Naive thymus-derived CD4-positive, alpha-beta T cell (primary cell): ENCODE results near the gene EOLA1. TPM values are rescaled to one million over a fixed set of nuclear protein-coding genes. Genes with fewer than 3 reads are reported as not detected.
A peak's percentile ranks its signal among the peaks of the same experiment; 100 is the strongest.
"Not testable (repeated sequence)": the region's sequence is repeated elsewhere in the genome, so short reads cannot be mapped to it uniquely, and the experiment has no call there.

Experiments
- ATAC-seq: fragments of 150-1000 bp; cut with Tn5 transposase; 2 replicates; pipeline ENCODE4 v1.10.0; 2021; ENCODE audit warnings: mild to moderate bottlenecking, moderate library complexity
- CTCF ChIA-PET: fragments of 350-600 bp; sonication (Branson Sonifier 250); formaldehyde crosslinking; loops from one replicate; lab custom pipeline; 2021; ENCODE audit warnings: antibody characterized with exemption; lab: Charles Lee
- POLR2A ChIA-PET: fragments of 350-600 bp; sonication (Branson Sonifier 250); formaldehyde crosslinking; loops from one replicate; lab custom pipeline; 2021; ENCODE audit warnings: antibody characterized with exemption, inconsistent platforms; lab: Charles Lee
- DNase-seq, 9 donors: peaks; one replicate each; pipeline versions ENCODE4 v3.0.0 to v3.0.0-alpha.2; 2020 to 2022; ENCODE audit warnings: mixed read lengths in 1 of 9
- H3K27ac ChIP-seq: one replicate; pipeline ENCODE4 v1.7.0; 2013; ENCODE audit warnings: mild to moderate bottlenecking, low read depth, low read length, moderate library complexity
- H3K27me3 ChIP-seq, 2 donors: one replicate each; pipeline ENCODE4 v1.7.0; 2013; ENCODE audit warnings: low read length in 2 of 2, mild to moderate bottlenecking in 2 of 2, moderate library complexity in 2 of 2; ENCODE audit not compliant: control insufficient read depth in 2 of 2, insufficient read depth in 2 of 2
- H3K36me3 ChIP-seq, 3 experiments: 1 replicate in 2 of 3; 2 replicates in 1 of 3; pipeline ENCODE4 v1.7.0; 2013; ENCODE audit warnings: low read length in 3 of 3, mild to moderate bottlenecking in 3 of 3, moderate library complexity in 1 of 3; ENCODE audit not compliant: insufficient read depth in 3 of 3, control insufficient read depth in 2 of 3
- H3K4me1 ChIP-seq, 2 donors: one replicate each; pipeline ENCODE4 v1.7.0; 2013; ENCODE audit warnings: low read length in 2 of 2, mild to moderate bottlenecking in 2 of 2, moderate library complexity in 1 of 2; ENCODE audit not compliant: control insufficient read depth in 2 of 2, insufficient read depth in 2 of 2
- H3K4me3 ChIP-seq: 2 replicates; pipeline ENCODE4 v1.7.0; 2013; ENCODE audit warnings: mild to moderate bottlenecking, low read length
- H3K9me3 ChIP-seq, 3 experiments: 1 replicate in 2 of 3; 2 replicates in 1 of 3; pipeline ENCODE4 v1.7.0; 2013; ENCODE audit warnings: low read length in 3 of 3; ENCODE audit not compliant: control insufficient read depth in 2 of 3
- H3K27ac Mint-ChIP-seq, 9 donors: one replicate each; pipeline ENCODE4 v1.8.0; 2020 to 2022; ENCODE audit warnings: mixed read lengths in 9 of 9, mild to moderate bottlenecking in 8 of 9, moderate library complexity in 5 of 9, inconsistent platforms in 2 of 9
- H3K27me3 Mint-ChIP-seq, 5 donors: one replicate each; pipeline ENCODE4 v1.8.0; 2021 to 2022; ENCODE audit warnings: mixed read lengths in 5 of 5, mild to moderate bottlenecking in 1 of 5
- H3K36me3 Mint-ChIP-seq, 5 donors: one replicate each; pipeline ENCODE4 v1.8.0; 2020 to 2022; ENCODE audit warnings: mixed read lengths in 5 of 5, mild to moderate bottlenecking in 3 of 5, inconsistent platforms in 1 of 5
- H3K4me1 Mint-ChIP-seq, 7 donors: one replicate each; pipeline ENCODE4 v1.8.0; 2020 to 2022; ENCODE audit warnings: mixed read lengths in 7 of 7, mild to moderate bottlenecking in 3 of 7, inconsistent platforms in 1 of 7
- H3K4me3 Mint-ChIP-seq, 10 donors: one replicate each; pipeline ENCODE4 v1.8.0; 2020 to 2022; ENCODE audit warnings: mild to moderate bottlenecking in 10 of 10, mixed read lengths in 10 of 10, moderate library complexity in 6 of 10, inconsistent platforms in 2 of 10
- H3K9me3 Mint-ChIP-seq, 11 donors: one replicate each; pipeline ENCODE4 v1.8.0; 2020 to 2022; ENCODE audit warnings: mixed read lengths in 11 of 11, mild to moderate bottlenecking in 4 of 11, inconsistent platforms in 1 of 11, moderate library complexity in 1 of 11
- intact Hi-C, 2 donors: fragments of 100-400 bp; cut with micrococcal nuclease; formaldehyde crosslinking; loops; one replicate each; pipeline ENCODE4 v1.15.1; 2023
- polyA plus RNA-seq, 2 donors: library from polyadenylated mRNA; unstranded; fragments of 300-500 nt; fragmentation: Illumina TruSeq; gene quantifications; one replicate each; pipeline ENCODE4 v1.2.3, GENCODE V29; 2021
- total RNA-seq, 6 experiments: library from RNA in 5 of 6; stranded (reverse) in 5 of 6; gene quantifications; 1 replicate in 5 of 6; 2 replicates in 1 of 6; pipeline ENCODE4 v1.2.3 and lab custom pipeline; 2021 to 2026

Gene EOLA1
- total and polyA plus RNA-seq, 7 experiments from 2014 or later: 22.2 to 68.1 (median 30.1) TPM

DNA sequence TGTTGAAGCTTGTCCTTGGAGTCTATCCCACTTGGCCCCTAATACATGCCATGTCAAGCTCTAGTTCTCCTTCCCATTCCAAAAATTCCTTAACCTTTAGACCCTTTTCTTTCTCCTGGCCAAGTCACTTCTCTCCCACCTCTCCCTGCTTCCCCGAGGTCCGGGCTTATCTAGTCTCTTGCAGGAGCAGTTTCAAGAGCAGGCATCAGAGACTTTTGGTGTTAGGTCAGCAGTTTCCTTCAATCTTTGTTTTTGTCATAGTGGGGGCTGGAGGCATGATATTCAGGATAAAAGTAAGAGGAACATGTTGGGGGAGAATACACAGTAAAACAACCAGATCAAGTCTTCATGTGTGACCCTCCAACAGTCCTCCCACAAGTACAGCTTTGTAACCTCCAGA, 24.2 kb upstream of the EOLA1 start:
- Mint-ChIP-seq H3K9me3 (peaks cover 0 to 6% (median 0%) of the 10 kb centered on the region in 11 donors), H3K27ac (no peak overlapping the region), H3K36me3 (peaks cover 0 to 16% (median 0%) of the 10 kb centered on the region in 5 donors), H3K4me1 (peaks cover 14 to 62% (median 22%) of the 10 kb centered on the region in 7 donors), H3K27me3 (no peaks in the 10 kb centered on the region), H3K4me3 (no peak overlapping the region)
- intact Hi-C loops: no loop called here
- H3K36me3 ChIP-seq: no peaks in the 10 kb centered on the region
- ATAC-seq (no peak), DNase-seq (no peak)
- H3K9me3 ChIP-seq: no peaks in the 10 kb centered on the region
- no peak overlapping the region for H3K27ac ChIP-seq
- H3K4me3 ChIP-seq: no peak overlapping the region
- ChIA-PET POLR2A (interaction anchor here (1.8 kb wide), 1 partner anchor 10 kb away, joined by 5 read pairs; no protein-coding TSS in a partner anchor), CTCF (no interaction called here)
- H3K27me3 ChIP-seq: no peaks in the 10 kb centered on the region
- H3K4me1 ChIP-seq: peaks cover 12 to 26% of the 10 kb centered on the region in 2 donors

DNA sequence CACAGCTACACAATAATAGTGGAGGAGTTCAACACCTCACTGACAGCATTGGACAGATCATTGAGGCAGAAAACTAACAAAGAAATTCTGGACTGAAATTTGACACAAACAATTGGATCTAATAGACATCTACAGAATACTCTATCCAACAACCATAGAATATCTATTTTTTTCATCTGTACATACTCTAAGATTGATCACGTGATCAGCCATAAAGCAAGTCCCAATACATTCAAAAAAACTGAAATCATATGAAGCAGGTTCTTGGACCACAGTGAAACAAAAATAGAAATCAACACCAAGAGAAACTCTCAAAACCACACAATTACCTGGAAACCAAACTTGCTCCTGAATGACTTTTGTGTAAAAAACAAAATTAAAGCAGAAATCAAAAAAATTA, 23.5 kb upstream of the EOLA1 start:
- H3K4me3 Mint-ChIP-seq: peak overlapping the region in 1 of 10 donors; percentile 6
- Histone ChIP-seq H3K36me3 (no peaks in the 10 kb centered on the region), H3K9me3 (no peaks in the 10 kb centered on the region), H3K27me3 (no peaks in the 10 kb centered on the region), H3K4me1 (peaks cover 18 to 31% of the 10 kb centered on the region in 2 donors), H3K27ac (no peak overlapping the region), H3K4me3 (no peak overlapping the region)
- peaks cover 15 to 66% (median 28%) of the 10 kb centered on the region in 7 donors for H3K4me1 Mint-ChIP-seq
- H3K27me3 Mint-ChIP-seq: no peaks in the 10 kb centered on the region
- ATAC-seq: no peak
- POLR2A ChIA-PET: no interaction called here
- peaks cover 0 to 16% (median 0%) of the 10 kb centered on the region in 5 donors for H3K36me3 Mint-ChIP-seq
- intact Hi-C loops: no loop called here
- DNase-seq: no peak
- no peak overlapping the region for H3K27ac Mint-ChIP-seq
- peaks cover 0 to 6% (median 0%) of the 10 kb centered on the region in 11 donors for H3K9me3 Mint-ChIP-seq
- CTCF ChIA-PET: interaction anchor here (0.6 kb wide), 1 partner anchor 22 kb away, joined by 3 read pairs; no protein-coding TSS in a partner anchor

DNA sequence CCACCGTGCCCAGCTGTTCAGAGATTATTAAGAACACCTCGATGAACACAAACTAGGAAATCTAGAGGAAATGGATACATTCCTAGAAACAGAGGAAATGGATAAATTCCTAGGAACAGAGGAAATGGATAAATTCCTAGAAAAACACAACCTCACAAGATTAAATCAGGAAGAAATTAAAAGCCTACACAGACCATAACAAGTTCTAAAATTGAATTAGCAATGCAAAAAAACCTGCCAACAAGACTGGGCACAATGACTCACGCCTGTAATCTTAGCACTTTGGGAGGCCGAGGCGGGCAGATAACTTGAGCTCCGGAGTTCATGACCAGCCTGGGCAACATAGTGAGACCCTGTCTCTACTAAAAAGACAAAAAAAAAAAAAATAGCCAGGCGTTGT, 22.6 kb upstream of the EOLA1 start:
- no peaks in the 10 kb centered on the region for H3K27me3 Mint-ChIP-seq
- no peak overlapping the region for H3K27ac Mint-ChIP-seq
- H3K27me3 ChIP-seq: no peaks in the 10 kb centered on the region
- no peak overlapping the region for H3K4me3 Mint-ChIP-seq
- POLR2A ChIA-PET: no interaction called here
- H3K36me3 ChIP-seq: no peaks in the 10 kb centered on the region
- peaks cover 0 to 6% (median 0%) of the 10 kb centered on the region in 11 donors for H3K9me3 Mint-ChIP-seq
- CTCF ChIA-PET: no interaction called here
- ATAC-seq (no peak), DNase-seq (no peak)
- no peaks in the 10 kb centered on the region for H3K9me3 ChIP-seq
- intact Hi-C loops: no loop called here
- no peak overlapping the region for H3K27ac ChIP-seq
- H3K4me1 ChIP-seq: peaks cover 15 to 34% of the 10 kb centered on the region in 2 donors
- H3K4me1 Mint-ChIP-seq: peaks cover 15 to 68% (median 34%) of the 10 kb centered on the region in 7 donors
- H3K36me3 Mint-ChIP-seq: peaks cover 0 to 16% (median 0%) of the 10 kb centered on the region in 5 donors
- H3K4me3 ChIP-seq: no peak overlapping the region

DNA sequence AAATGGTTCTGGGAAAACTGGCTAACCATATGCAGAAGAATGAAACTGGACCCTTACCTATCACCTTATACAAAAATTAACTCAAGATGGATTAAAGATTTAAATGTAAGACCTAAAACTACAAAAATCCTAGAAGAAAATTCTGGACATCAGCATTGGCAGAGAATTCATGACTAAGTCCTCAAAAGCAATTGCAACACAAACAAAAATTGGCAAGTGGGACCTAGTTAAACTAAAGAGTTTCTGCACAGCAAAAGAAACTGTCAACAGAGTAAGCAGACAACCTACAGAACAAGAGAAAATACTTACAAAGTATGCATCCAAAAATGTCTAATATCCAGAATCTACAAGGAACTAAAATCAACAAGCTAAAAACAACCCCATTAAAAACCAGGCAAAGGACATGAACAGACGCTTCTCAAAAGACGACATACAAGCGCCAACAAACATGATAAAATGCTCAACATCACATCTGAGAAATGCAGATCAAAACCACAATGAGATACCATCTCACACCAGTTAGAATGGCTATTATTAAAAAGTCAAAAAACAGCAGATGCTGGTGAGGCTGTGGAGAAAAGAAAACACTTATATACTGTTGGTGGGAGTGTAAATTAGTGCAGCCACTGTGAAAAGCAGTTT, 20.1 kb upstream of the EOLA1 start:
- Mint-ChIP-seq H3K4me3 (peak overlapping the region in 8 of 10 donors; percentile 6 to 68 (median 32)), H3K27ac (peak overlapping the region in 4 of 9 donors; percentile 11 to 79 (median 50)), H3K36me3 (peaks cover 0 to 16% (median 0%) of the 10 kb centered on the region in 5 donors), H3K4me1 (peaks cover 15 to 59% (median 32%) of the 10 kb centered on the region in 7 donors)
- H3K4me3 ChIP-seq, ATAC-seq, H3K36me3 ChIP-seq, H3K9me3 ChIP-seq, DNase-seq, H3K27me3 ChIP-seq, H3K27me3 Mint-ChIP-seq, H3K9me3 Mint-ChIP-seq, H3K27ac ChIP-seq: not testable (repeated sequence)
- ChIA-PET POLR2A (interaction anchor here (1.1 to 2.4 kb wide), 3 partner anchors 10 to 19 kb away, joined by 3 to 15 read pairs (median 12); partner anchors contain the start of genes EOLA1 and IDS), CTCF (interaction anchor here (2.0 kb wide), 1 partner anchor 9 kb away, joined by 8 read pairs; no protein-coding TSS in a partner anchor)
- peaks cover 26 to 43% of the 10 kb centered on the region in 2 donors for H3K4me1 ChIP-seq
- intact Hi-C loops: loop anchor here (1.0 to 2.0 kb wide), 2 partner anchors 8 to 16 kb away; partner anchors contain the start of gene IDS (in 2 of the 2)

DNA sequence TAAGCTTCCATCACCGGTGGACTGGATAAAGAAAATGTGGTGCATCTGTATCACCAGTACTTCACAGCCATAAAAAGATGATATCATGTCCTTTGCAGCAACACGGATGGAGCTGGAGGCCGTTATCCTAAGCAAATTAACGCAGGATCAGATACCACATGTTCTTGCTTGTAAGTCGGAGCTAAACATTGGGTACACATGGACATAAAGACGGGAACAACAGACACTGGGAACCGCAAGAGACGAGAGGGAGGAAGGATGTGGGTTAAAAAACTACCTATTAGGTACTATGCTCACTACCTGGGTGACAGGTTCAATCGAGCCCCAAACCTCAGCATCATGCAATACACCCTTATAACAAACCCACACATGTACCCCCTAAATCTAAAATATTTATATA, 19.4 kb upstream of the EOLA1 start:
- H3K4me3 ChIP-seq: no peak overlapping the region
- Mint-ChIP-seq H3K27me3 (no peaks in the 10 kb centered on the region), H3K4me3 (peak overlapping the region; percentile 36 to 80 (median 68)), H3K27ac (peak overlapping the region in 6 of 9 donors; percentile 21 to 79 (median 54)), H3K9me3 (peaks cover 0 to 6% (median 0%) of the 10 kb centered on the region in 11 donors), H3K4me1 (peaks cover 15 to 58% (median 32%) of the 10 kb centered on the region in 7 donors), H3K36me3 (peaks cover 0 to 15% (median 0%) of the 10 kb centered on the region in 5 donors)
- POLR2A ChIA-PET: interaction anchor here (1.1 to 2.4 kb wide), 3 partner anchors 11 to 19 kb away, joined by 3 to 15 read pairs (median 12); partner anchors contain the start of genes EOLA1 and IDS
- DNase-seq (peak in 7 of 9 donors; percentile 17 to 51 (median 49)), ATAC-seq (peak; percentile 30)
- CTCF ChIA-PET: interaction anchor here (1.6 to 2.0 kb wide), 2 partner anchors 8 to 9 kb away, joined by 3 to 8 read pairs; no protein-coding TSS in a partner anchor
- H3K9me3 ChIP-seq: no peaks in the 10 kb centered on the region
- H3K27ac ChIP-seq: no peak overlapping the region
- intact Hi-C loops: loop anchor here (1.0 to 2.0 kb wide), 2 partner anchors 9 to 17 kb away; partner anchors contain the start of gene IDS (in 2 of the 2)
- no peaks in the 10 kb centered on the region for H3K27me3 ChIP-seq
- H3K4me1 ChIP-seq: peaks cover 32 to 48% of the 10 kb centered on the region in 2 donors
- H3K36me3 ChIP-seq: no peaks in the 10 kb centered on the region

DNA sequence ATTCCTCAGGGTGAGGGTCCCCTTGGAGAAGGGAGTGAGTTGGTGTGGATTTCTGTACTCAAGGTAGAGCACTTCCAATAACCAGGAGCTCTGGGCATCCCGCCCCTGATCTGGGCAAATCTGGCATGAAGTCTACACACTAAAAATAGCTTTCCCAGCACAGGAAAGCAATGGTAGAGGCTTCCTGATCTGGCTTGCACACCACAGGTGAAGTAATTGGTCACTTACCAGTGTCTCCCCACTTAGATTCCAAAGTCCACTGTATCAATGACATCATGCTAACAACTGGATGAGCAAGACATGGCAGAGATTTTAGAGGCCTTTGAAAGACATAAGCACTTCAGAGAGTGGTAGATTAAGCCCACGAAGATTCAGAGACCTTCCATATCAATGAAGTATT, 17.9 kb upstream of the EOLA1 start:
- ChIA-PET POLR2A (interaction anchor here (0.6 to 2.2 kb wide), 2 partner anchors 17 to 465 kb away, joined by 3 to 15 read pairs; partner anchors contain the start of gene IDS), CTCF (interaction anchor here (1.6 kb wide), 1 partner anchor 9 kb away, joined by 3 read pairs; no protein-coding TSS in a partner anchor)
- H3K4me1 Mint-ChIP-seq: peaks cover 11 to 55% (median 37%) of the 10 kb centered on the region in 7 donors
- ATAC-seq (no peak), DNase-seq (no peak)
- peaks cover 0 to under 1% (median 0%) of the 10 kb centered on the region in 11 donors for H3K9me3 Mint-ChIP-seq
- peaks cover 0 to 8% (median 0%) of the 10 kb centered on the region in 5 donors for H3K36me3 Mint-ChIP-seq
- H3K27ac Mint-ChIP-seq: peak overlapping the region in 3 of 9 donors; percentile 37 to 57 (median 38)
- Histone ChIP-seq H3K27me3 (no peaks in the 10 kb centered on the region), H3K4me3 (no peak overlapping the region), H3K27ac (no peak overlapping the region), H3K36me3 (no peaks in the 10 kb centered on the region), H3K9me3 (no peaks in the 10 kb centered on the region), H3K4me1 (peaks cover 33 to 46% of the 10 kb centered on the region in 2 donors)
- H3K4me3 Mint-ChIP-seq: peak overlapping the region in 2 of 10 donors; percentile 3 to 13
- no peaks in the 10 kb centered on the region for H3K27me3 Mint-ChIP-seq
- intact Hi-C loops: no loop called here
